Measurements from ENCODE around the gene SYT7.

- no peak for TF ChIP-seq CTCF (IDR thresholded peaks at IDR 0.05)
- no peak for TF ChIP-seq POLR2A (IDR thresholded peaks at IDR 0.05)
These were observed 86.4 kb downstream of the SYT7 start for GRCh38 chr11:61494381-61494961.
